SK-N-SH treated with all-trans-retinoic acid at 6 μM for 48 hours (cell line): ENCODE measurements around the gene GLMP.

Experiments used
- ARNTL ChIP-seq: fragments of 450-650 bp; formaldehyde crosslinking; IDR thresholded peaks from 2 replicates; pipeline ENCODE4 v1.5.0; 2020; ENCODE audit warnings: low read depth, mild to moderate bottlenecking, moderate library complexity, borderline replicate concordance
- CSDC2 ChIP-seq: fragments of 250-450 bp; sonication (Bioruptor Pico); IDR thresholded peaks from 2 replicates; pipeline ENCODE4 v1.5.0; 2020; ENCODE audit warnings: mild to moderate bottlenecking, moderate library complexity
- CSRNP3 ChIP-seq: fragments of 250-450 bp; sonication (Bioruptor Pico); IDR thresholded peaks from 2 replicates; pipeline ENCODE4 v1.5.1; 2021; ENCODE audit warnings: mild to moderate bottlenecking, moderate library complexity
- OSR1 ChIP-seq: fragments of 250-450 bp; sonication (Bioruptor Pico); IDR thresholded peaks from 2 replicates; pipeline ENCODE4 v1.8.0; 2022; ENCODE audit warnings: moderate library complexity, mild to moderate bottlenecking, inconsistent platforms
- PPARA ChIP-seq: fragments of 250-450 bp; sonication (Bioruptor Pico); IDR thresholded peaks from 2 replicates; pipeline ENCODE4 v1.5.0; 2020; ENCODE audit warnings: mild to moderate bottlenecking, borderline replicate concordance
- TOX ChIP-seq: fragments of 250-450 bp; sonication (Bioruptor Pico); IDR thresholded peaks from 2 replicates; pipeline ENCODE4 v1.8.0; 2021; ENCODE audit warnings: mild to moderate bottlenecking, moderate library complexity, borderline replicate concordance
- ZFP30 ChIP-seq: fragments of 450-650 bp; formaldehyde crosslinking; IDR thresholded peaks from 2 replicates; pipeline ENCODE4 v1.5.0; 2022; ENCODE audit warnings: mild to moderate bottlenecking, moderate library complexity
- TF ChIP-seq, protein P1 (sequence below): fragments of 250-450 bp; sonication (Bioruptor Pico); IDR thresholded peaks from 2 replicates; pipeline ENCODE4 v1.8.0; 2020; ENCODE audit warnings: mild to moderate bottlenecking, moderate library complexity, borderline replicate concordance

GRCh38 chr1:156259805-156260204 lies 35.7 kb downstream of the GLMP start:
- TF ChIP-seq, protein P1, sequence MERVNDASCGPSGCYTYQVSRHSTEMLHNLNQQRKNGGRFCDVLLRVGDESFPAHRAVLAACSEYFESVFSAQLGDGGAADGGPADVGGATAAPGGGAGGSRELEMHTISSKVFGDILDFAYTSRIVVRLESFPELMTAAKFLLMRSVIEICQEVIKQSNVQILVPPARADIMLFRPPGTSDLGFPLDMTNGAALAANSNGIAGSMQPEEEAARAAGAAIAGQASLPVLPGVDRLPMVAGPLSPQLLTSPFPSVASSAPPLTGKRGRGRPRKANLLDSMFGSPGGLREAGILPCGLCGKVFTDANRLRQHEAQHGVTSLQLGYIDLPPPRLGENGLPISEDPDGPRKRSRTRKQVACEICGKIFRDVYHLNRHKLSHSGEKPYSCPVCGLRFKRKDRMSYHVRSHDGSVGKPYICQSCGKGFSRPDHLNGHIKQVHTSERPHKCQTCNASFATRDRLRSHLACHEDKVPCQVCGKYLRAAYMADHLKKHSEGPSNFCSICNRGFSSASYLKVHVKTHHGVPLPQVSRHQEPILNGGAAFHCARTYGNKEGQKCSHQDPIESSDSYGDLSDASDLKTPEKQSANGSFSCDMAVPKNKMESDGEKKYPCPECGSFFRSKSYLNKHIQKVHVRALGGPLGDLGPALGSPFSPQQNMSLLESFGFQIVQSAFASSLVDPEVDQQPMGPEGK (CRISPR knock-in tag): no peak
- TF ChIP-seq CSRNP3 (CRISPR knock-in tag) (no peak), OSR1 (CRISPR knock-in tag) (no peak), TOX (CRISPR knock-in tag) (no peak), ARNTL (no peak), CSDC2 (CRISPR knock-in tag) (no peak), PPARA (CRISPR knock-in tag) (no peak), ZFP30 (CRISPR knock-in tag) (no peak)
